ENCODE data around the gene DOCK11.

The DOCK11 gene

DNA sequence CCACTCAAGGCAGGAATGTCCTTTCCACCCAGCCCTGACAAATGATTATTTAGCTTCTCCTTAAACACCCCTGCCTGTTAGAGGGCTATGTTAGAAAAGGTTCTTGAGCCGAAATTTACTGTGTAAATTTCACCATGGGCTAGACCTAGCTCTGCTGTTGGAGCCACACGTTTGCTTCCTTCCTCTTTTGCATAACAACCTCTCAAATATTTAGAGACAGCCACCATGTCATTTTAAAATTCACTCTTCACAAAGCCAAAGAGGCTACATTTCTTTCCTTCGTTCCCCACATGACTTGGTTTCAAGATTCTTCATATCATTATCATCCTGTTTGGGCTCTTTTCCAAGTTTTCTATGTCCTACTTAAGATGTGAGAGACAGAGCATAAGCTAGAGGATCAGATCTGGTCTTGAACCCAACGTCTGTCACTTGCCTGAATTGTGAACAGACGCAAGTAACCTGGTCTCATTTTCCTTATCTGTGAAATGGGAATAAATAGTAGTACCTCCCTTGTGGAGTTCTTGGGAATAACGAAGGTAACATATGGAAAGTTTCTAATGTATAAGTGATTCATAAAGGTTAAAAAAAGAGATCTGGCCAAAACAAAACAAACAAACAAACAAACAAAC lies 6.7 kb downstream of the DOCK11 start:
- DNase-seq = peak; percentile 40 to 48

- peak in 1 of 2 donors; percentile 11 for DNase-seq
Observed at GRCh38 chrX:118503260-118504041, 7.8 kb downstream of the DOCK11 start.

DNA sequence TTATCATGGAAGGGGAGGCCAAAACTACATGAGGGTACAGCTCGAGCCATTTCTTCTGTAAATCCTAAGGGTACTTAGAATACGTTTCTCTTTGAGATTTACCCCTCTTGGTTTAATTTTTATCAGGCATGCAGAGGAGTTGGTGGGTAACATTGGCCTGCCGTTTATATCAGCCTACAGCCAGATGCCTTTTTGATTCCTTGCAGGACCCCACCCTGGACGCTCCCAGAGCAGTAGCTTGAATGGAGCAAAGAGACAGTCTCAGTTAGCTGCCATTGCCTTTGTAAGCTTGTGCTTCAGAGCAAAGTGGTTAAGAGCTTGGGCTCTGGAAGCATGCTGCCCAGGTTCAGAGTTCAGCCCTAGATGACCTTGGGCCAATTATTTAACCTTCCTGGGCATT lies 9.0 kb downstream of the DOCK11 start:
- DNase-seq = no peak

DNA sequence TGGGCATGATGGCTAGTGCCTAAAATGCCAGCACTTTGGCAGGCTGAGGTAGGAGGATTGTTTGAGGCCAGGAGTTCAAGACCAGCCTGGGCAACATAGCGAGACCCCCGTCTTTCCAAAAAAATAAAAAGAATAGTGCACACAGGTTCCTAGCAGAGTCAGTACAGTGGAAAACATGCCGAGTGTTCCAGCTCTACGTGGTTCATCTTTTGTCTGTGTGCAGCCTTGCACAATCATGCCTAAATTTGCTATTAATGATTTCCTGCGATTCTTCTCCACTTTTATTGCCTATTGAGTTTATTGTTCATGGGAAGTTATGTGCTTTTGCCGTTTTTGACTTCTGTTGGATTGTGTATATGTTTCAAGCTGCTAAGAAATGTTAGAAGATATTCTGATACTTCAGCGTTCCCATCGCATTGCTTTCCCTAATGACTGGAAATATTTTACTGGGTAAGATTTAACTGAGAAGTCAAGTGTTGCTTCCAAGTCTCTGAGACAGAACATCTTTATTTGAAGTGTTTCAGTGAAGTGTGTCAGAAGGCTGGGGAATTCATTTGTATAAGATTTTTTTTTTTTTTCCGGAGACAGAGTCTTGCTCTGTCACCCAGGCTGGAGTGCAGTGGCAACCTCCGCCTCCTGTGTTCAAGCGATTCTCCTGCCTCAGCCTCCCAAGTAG lies 11.3 kb downstream of the DOCK11 start:
- no peak for DNase-seq

GRCh38 chrX:118507766-118508165 lies 12.2 kb downstream of the DOCK11 start:
- DNase-seq = no peak

GRCh38 chrX:118508221-118508620 lies 12.6 kb downstream of the DOCK11 start:
- no peak for DNase-seq

DNA sequence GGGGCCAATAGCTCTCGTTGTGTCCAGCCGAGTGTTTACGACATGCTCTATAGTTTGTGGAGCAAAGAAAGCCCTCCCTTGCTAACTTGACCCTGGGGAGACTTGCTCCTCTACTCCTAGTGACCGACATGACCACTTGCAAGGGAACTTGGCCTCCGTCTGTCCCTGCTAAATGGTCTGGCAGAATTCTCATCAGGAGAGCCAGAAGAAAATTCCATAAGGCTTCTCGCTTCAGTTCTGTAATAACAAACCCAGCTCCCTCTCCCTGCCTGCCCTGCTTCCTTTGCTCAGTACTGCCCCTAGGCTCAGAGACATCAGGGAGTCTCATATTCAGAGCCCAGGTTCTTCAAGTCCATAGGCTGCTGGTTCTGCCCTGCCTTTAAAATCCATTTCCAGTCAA lies 13.0 kb downstream of the DOCK11 start:
- DNase-seq = no peak

DNA sequence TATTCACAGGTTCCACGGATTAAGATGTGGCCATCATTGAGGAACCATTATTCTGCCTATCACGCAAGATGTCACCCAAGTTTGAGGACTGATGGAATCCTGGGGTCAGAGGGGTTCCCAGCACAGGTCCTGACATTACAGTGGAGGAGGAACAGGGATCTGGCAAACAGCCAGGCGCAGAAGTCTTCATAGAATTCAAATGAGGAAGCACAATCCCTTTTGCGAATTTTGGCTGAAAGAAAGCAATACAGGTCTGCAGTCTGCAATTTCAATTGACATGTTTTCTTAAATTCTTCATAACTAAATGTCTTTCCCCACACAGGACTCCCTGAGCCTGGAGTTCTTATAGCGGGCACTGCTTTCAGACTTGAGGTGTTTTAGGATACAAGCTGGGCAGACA lies 14.5 kb downstream of the DOCK11 start:
- DNase-seq = peak; percentile 42 to 54

GRCh38 chrX:118513120-118513898 lies 17.7 kb downstream of the DOCK11 start:
- peak in 1 of 2 donors; percentile 27 for DNase-seq

- DNase-seq = no peak
Observed at GRCh38 chrX:118519411-118520215, 24.0 kb downstream of the DOCK11 start.

DNA sequence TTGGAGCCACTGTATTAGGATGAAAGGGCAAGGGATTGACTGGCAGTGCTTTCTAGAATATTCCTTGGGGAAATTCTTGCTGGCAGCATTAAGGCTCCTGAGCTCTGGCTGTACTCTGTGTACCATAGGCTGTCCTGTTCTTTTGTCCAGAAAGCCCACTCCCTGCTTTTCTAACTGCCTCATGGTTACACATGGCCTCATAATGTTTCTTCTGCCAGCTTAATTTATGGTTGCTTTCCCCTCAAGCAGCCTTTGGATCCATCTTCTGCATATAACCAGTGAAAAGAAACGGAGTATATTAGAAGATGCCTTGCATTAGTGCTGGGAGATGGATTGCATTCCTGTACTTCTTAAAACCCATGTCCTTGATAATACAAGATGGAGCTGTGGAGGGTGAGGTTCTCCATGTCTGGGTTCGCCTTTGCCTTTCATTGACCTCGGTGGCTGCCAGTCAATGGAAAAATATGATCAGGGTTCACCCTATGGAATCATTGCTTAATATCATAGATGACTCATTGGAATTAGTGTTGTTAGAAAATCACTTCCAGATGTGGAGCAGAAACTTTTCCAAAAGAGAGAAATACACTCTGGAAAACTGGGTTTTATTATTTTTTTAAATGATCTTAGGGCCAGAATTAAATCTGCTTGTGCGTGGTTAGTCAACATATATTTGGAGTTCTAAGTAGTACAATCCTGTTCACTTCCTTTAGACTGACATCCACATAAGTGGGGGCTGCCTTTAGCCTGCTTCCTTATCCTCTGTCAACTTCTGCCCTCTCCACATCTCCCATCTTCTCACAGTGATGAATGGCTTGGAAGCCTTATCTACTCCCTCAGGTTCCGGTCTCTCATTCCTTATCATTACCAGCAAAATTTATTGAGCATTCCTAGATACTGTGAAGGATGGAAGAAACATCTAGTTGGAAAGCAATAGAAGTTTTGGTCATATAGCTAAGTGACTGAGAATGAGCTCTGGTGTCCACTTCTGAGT lies 24.9 kb downstream of the DOCK11 start:
- peak in 1 of 2 donors; percentile 13 for DNase-seq

- DNase-seq = peak; percentile 29 to 39
Observed at GRCh38 chrX:118521435-118521834, 25.8 kb downstream of the DOCK11 start.

DNA sequence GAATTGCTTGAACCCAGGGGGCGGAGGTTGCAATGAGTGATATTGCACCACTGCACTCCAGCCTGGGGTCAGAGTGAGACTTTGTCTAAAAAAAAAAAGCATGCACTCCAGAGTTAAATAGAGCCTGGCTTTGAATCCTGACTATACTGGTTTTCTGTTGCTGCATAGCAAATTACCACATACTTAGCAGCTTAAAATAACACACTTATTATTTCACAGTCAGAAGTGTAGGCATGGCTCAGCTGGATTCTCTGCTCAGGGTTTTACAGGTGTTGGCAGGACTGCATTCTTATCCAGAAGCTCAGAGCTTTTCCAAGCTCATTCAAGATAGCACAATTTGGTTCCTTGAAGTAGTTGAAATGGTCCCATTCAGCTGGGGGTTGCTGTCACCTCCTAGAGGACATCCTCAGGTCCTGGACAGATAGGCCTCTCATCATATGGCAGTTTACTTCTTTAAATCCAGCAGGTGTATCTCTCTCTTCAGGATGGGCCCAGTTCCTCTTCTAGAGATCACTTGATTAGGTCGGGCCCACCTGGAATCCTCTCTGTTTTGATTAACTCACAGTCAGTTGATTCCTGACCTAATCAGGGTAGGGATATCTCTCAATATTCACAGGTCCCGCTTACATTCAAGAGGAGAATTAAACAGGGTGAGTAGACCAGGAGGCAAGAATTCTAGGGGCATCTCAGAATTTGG lies 26.8 kb downstream of the DOCK11 start:
- no peak for DNase-seq

DNA sequence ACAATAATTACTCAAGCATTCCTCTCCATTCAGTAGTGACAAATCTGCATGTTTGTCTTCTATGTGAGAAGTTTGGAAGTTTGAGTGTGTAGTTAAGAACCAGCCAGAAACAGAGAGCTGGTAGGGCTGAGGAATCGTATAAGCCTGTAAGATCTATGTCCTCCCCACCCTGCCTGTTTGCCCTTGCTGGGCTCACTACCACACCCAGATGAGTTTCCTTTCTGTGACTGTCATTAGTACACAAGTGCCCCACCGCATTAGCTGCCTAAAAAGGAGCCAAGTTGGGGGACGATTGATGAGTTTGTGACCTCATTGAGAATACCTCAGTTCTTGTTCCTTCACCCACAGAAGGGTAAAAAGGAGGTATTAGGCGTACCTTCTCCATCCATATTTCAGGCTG lies 28.3 kb downstream of the DOCK11 start:
- DNase-seq = no peak

DNA sequence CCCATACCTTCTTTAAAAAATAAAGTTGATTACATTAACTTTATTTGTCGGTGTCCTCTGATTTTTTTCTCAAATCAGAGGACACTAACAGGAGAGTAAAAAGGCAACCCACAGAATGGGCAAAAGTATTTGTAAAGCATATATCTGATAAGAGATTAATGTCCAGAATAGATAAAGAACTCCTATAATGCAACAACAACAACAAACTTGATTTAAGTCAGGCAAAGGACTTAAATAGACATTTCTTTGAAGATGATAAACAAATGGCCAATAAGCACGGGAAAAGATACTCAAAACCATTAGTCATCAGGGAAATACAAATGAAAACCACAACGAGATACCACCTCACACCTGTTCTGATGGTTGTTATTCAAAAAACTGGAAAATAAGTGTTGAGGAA lies 28.7 kb downstream of the DOCK11 start:
- DNase-seq = no peak

GRCh38 chrX:118525174-118525730 lies 29.6 kb downstream of the DOCK11 start:
- DNase-seq = peak; percentile 45 to 46

DNA sequence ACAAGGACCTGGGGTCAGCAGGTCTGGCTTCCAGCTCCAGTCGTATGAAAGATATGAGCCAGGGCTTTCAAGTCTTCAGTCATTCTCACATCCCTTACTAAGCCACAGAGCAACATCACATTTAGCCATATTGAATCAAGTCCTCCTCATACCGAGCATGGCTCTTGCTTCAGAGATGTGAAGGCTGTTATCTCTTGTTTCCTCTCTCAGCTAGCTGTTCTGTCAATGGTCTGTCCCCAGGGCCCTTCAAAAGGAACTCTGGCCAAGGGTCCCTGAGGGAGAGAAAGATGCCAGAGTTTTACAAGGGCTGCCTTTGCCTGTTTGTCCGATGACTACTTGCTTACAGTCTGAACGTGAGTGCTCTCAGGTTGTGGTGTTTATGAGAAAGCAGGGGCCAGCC lies 30.5 kb downstream of the DOCK11 start:
- no peak for DNase-seq

GRCh38 chrX:118528071-118528737 lies 32.6 kb downstream of the DOCK11 start:
- DNase-seq = peak; percentile 56 to 70

Data from inflammatory macrophage (primary cell).